SK-N-SH treated with all-trans-retinoic acid at 6 μM for 48 hours (cell line): ENCODE results near the gene KRTAP10-1.

Source experiments
- ATAC-seq: fragments of 200-7000 bp; cut with Tn5 transposase; 3 replicates; pipeline ENCODE4 v1.9.1; 2020; ENCODE audit warnings: mild to moderate bottlenecking, moderate library complexity
- ARNTL ChIP-seq: fragments of 450-650 bp; formaldehyde crosslinking; IDR thresholded peaks from 2 replicates; pipeline ENCODE4 v1.5.0; 2020; ENCODE audit warnings: low read depth, mild to moderate bottlenecking, moderate library complexity, borderline replicate concordance
- BACH2 ChIP-seq: fragments of 250-450 bp; sonication (Bioruptor Pico); IDR thresholded peaks from 2 replicates; pipeline ENCODE4 v1.9.0; 2021; ENCODE audit warnings: mild to moderate bottlenecking, borderline replicate concordance
- CREB5 ChIP-seq: fragments of 250-450 bp; sonication (Bioruptor Pico); IDR thresholded peaks from 2 replicates; pipeline ENCODE4 v1.5.1; 2020; ENCODE audit warnings: low read depth, mild to moderate bottlenecking, moderate library complexity
- CSDC2 ChIP-seq: fragments of 250-450 bp; sonication (Bioruptor Pico); IDR thresholded peaks from 2 replicates; pipeline ENCODE4 v1.5.0; 2020; ENCODE audit warnings: mild to moderate bottlenecking, moderate library complexity
- CSRNP3 ChIP-seq: fragments of 250-450 bp; sonication (Bioruptor Pico); IDR thresholded peaks from 2 replicates; pipeline ENCODE4 v1.5.1; 2021; ENCODE audit warnings: mild to moderate bottlenecking, moderate library complexity
- ESRRG ChIP-seq: fragments of 250-450 bp; sonication (Bioruptor Pico); IDR thresholded peaks from 2 replicates; pipeline ENCODE4 v1.6.1; 2021; ENCODE audit warnings: mild to moderate bottlenecking
- GLIS3 ChIP-seq: fragments of 250-450 bp; sonication (Bioruptor Pico); IDR thresholded peaks from 2 replicates; pipeline ENCODE4 v1.5.0; 2020; ENCODE audit warnings: mild to moderate bottlenecking, moderate library complexity
- ISL1 ChIP-seq: fragments of 250-450 bp; sonication (Bioruptor Pico); IDR thresholded peaks from 2 replicates; pipeline ENCODE4 v2.1.2; 2022; ENCODE audit warnings: mild to moderate bottlenecking, moderate library complexity
- PATZ1 ChIP-seq: fragments of 250-450 bp; sonication (Bioruptor Pico); IDR thresholded peaks from 2 replicates; pipeline ENCODE4 v1.8.0; 2020; ENCODE audit warnings: mild to moderate bottlenecking, moderate library complexity, borderline replicate concordance
- RARB ChIP-seq: fragments of 250-450 bp; sonication (Bioruptor Pico); IDR thresholded peaks from 2 replicates; pipeline ENCODE4 v1.8.0; 2021; ENCODE audit warnings: mild to moderate bottlenecking, moderate library complexity
- SNAI2 ChIP-seq: fragments of 250-450 bp; sonication (Bioruptor Pico); IDR thresholded peaks from 2 replicates; pipeline ENCODE4 v1.5.0; 2020; ENCODE audit warnings: mild to moderate bottlenecking, moderate library complexity
- TCF4 ChIP-seq: fragments of 250-450 bp; sonication (Bioruptor Pico); IDR thresholded peaks from 2 replicates; pipeline ENCODE4 v1.8.0; 2021; ENCODE audit warnings: mild to moderate bottlenecking, moderate library complexity, borderline replicate concordance
- TOX ChIP-seq: fragments of 250-450 bp; sonication (Bioruptor Pico); IDR thresholded peaks from 2 replicates; pipeline ENCODE4 v1.8.0; 2021; ENCODE audit warnings: mild to moderate bottlenecking, moderate library complexity, borderline replicate concordance
- TSHZ2 ChIP-seq: fragments of 250-450 bp; sonication (Bioruptor Pico); IDR thresholded peaks from 2 replicates; pipeline ENCODE4 v1.5.0; 2020; ENCODE audit warnings: mild to moderate bottlenecking, moderate library complexity
- ZC3H10 ChIP-seq: fragments of 250-450 bp; sonication (Bioruptor Pico); IDR thresholded peaks from 2 replicates; pipeline ENCODE4 v1.5.1; 2021; ENCODE audit warnings: mild to moderate bottlenecking, moderate library complexity
- ZFP3 ChIP-seq: fragments of 250-450 bp; sonication (Bioruptor Pico); IDR thresholded peaks from 2 replicates; pipeline ENCODE4 v1.5.0; 2020; ENCODE audit warnings: mild to moderate bottlenecking, moderate library complexity
- ZFP30 ChIP-seq: fragments of 450-650 bp; formaldehyde crosslinking; IDR thresholded peaks from 2 replicates; pipeline ENCODE4 v1.5.0; 2022; ENCODE audit warnings: mild to moderate bottlenecking, moderate library complexity
- ZNF565 ChIP-seq: fragments of 450-650 bp; formaldehyde crosslinking; conservative IDR thresholded peaks from 2 replicates; pipeline ENCODE4 v1.5.0; 2020; ENCODE audit warnings: low read depth, mild to moderate bottlenecking, moderate library complexity
- ZNF70 ChIP-seq: fragments of 450-650 bp; formaldehyde crosslinking; IDR thresholded peaks from 2 replicates; pipeline ENCODE4 v1.5.0; 2020; ENCODE audit warnings: mild to moderate bottlenecking, moderate library complexity
- TF ChIP-seq, protein P1 (sequence below): fragments of 250-450 bp; sonication (Bioruptor Pico); IDR thresholded peaks from 2 replicates; pipeline ENCODE4 v1.8.0; 2021; ENCODE audit warnings: low read depth, mild to moderate bottlenecking, moderate library complexity, borderline replicate concordance

The KRTAP10-1 gene

DNA sequence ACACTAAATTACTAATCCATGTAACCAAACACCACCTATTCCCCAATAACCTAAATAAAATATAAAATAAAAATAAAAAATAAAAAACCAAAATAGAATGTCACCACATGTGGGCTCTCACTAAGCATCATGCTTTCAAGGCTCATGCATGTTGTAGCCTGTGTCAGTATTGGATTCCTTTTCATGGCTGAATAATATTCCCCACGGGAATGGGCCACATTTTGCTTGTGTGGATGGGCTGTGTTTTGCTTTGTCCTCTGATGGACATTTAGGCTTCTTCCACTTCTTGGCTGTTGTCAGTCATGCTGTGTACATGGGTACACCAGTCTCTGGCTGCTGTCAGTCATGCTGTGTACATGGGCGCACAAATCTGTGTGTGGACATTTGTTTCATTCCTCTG, 49.1 kb upstream of the KRTAP10-1 start (continued):
- TF ChIP-seq TSHZ2 (CRISPR knock-in tag), result no peak
- TF ChIP-seq ZFP3, result no peak
- TF ChIP-seq TCF4, result no peak
- no peak for TF ChIP-seq ZNF70 (CRISPR knock-in tag)
- TF ChIP-seq RARB (CRISPR knock-in tag), result no peak
- TF ChIP-seq BACH2 (CRISPR knock-in tag), result no peak
- no peak for TF ChIP-seq ZC3H10 (CRISPR knock-in tag)
- TF ChIP-seq ZFP30 (CRISPR knock-in tag), result no peak
- TF ChIP-seq, all 23 proteins: peak for 0

DNA sequence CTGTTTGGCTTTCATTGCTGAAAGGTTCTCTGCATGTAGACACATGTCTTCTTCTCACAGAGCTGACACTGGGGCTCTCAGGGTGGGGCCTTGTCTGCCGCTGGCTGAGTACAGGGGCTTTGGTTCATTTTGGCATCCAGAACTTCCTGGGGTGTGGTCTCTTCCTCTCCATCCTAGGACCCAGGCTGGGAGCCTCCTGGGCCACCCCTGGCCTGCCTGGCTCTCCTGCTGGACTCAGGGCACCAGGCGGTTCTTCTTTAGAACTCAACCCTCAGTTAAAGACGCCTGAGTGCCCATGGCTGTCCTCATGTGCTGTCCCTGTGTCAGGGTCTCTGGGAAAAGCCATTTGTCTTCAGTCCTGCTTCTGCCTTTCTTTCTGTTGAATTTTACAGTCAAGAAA, 45.9 kb upstream of the KRTAP10-1 start:
- ATAC-seq, result no peak
- TF ChIP-seq ESRRG (CRISPR knock-in tag), result no peak
- no peak for TF ChIP-seq ZNF70 (CRISPR knock-in tag)
- TF ChIP-seq ARNTL, result no peak
- no peak for TF ChIP-seq ZFP3
- TF ChIP-seq CSRNP3 (CRISPR knock-in tag), result no peak
- no peak for TF ChIP-seq BACH2 (CRISPR knock-in tag)
- no peak for TF ChIP-seq TSHZ2 (CRISPR knock-in tag)
- no peak for TF ChIP-seq ZNF565
- no peak for TF ChIP-seq CREB5 (CRISPR knock-in tag)
- no peak for TF ChIP-seq ZFP30 (CRISPR knock-in tag)
- TF ChIP-seq PATZ1 (CRISPR knock-in tag), result no peak
- no peak for TF ChIP-seq TOX (CRISPR knock-in tag)
- TF ChIP-seq, protein P1, sequence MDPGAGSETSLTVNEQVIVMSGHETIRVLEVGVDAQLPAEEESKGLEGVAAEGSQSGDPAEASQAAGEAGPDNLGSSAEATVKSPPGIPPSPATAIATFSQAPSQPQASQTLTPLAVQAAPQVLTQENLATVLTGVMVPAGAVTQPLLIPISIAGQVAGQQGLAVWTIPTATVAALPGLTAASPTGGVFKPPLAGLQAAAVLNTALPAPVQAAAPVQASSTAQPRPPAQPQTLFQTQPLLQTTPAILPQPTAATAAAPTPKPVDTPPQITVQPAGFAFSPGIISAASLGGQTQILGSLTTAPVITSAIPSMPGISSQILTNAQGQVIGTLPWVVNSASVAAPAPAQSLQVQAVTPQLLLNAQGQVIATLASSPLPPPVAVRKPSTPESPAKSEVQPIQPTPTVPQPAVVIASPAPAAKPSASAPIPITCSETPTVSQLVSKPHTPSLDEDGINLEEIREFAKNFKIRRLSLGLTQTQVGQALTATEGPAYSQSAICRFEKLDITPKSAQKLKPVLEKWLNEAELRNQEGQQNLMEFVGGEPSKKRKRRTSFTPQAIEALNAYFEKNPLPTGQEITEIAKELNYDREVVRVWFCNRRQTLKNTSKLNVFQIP (CRISPR knock-in tag), result no peak
- no peak for TF ChIP-seq SNAI2 (CRISPR knock-in tag)
- no peak for TF ChIP-seq CSDC2 (CRISPR knock-in tag)
- no peak for TF ChIP-seq RARB (CRISPR knock-in tag)
- no peak for TF ChIP-seq TCF4
- no peak for TF ChIP-seq GLIS3
- TF ChIP-seq ISL1 (CRISPR knock-in tag), result no peak
